Rectal smooth muscle tissue (tissue), 1 donor: Measurements from ENCODE around the gene CECR2.

ENCODE experiments used
- H3K27ac ChIP-seq: one replicate; pipeline ENCODE4 v1.7.0; 2013; ENCODE audit warnings: low read depth, low read length, inconsistent platforms
- H3K27me3 ChIP-seq: one replicate; pipeline ENCODE4 v1.7.0; 2013; ENCODE audit warnings: low read length; ENCODE audit not compliant: control insufficient read depth, insufficient read depth
- H3K36me3 ChIP-seq: one replicate; pipeline ENCODE4 v1.7.0; 2013; ENCODE audit warnings: low read length; ENCODE audit not compliant: control insufficient read depth, insufficient read depth
- H3K4me1 ChIP-seq: one replicate; pipeline ENCODE4 v1.7.0; 2013; ENCODE audit warnings: low read length; ENCODE audit not compliant: control insufficient read depth, insufficient read depth
- H3K4me3 ChIP-seq: one replicate; pipeline ENCODE4 v1.7.0; 2013; ENCODE audit warnings: low read length
- H3K9ac ChIP-seq: one replicate; pipeline ENCODE4 v1.7.0; 2013; ENCODE audit warnings: low read length

CECR2 gene

GRCh38 chr22:17576470-17576869 is 207.2 kb downstream of the CECR2 start:
- peaks cover 3% of the 10 kb centered on the region for H3K4me1 ChIP-seq
- no peak overlapping the region for H3K4me3 ChIP-seq
- H3K9ac ChIP-seq = no peak overlapping the region
- no peaks in the 10 kb centered on the region for H3K27me3 ChIP-seq
- no peak overlapping the region for H3K27ac ChIP-seq
- no peaks in the 10 kb centered on the region for H3K36me3 ChIP-seq

- Histone ChIP-seq H3K4me3 (no peak overlapping the region), H3K27me3 (no peaks in the 10 kb centered on the region), H3K9ac (no peak overlapping the region), H3K4me1 (no peaks in the 10 kb centered on the region), H3K36me3 (no peaks in the 10 kb centered on the region), H3K27ac (no peak overlapping the region)
Measured at GRCh38 chr22:17578136-17578754, 209.0 kb downstream of the CECR2 start.

DNA sequence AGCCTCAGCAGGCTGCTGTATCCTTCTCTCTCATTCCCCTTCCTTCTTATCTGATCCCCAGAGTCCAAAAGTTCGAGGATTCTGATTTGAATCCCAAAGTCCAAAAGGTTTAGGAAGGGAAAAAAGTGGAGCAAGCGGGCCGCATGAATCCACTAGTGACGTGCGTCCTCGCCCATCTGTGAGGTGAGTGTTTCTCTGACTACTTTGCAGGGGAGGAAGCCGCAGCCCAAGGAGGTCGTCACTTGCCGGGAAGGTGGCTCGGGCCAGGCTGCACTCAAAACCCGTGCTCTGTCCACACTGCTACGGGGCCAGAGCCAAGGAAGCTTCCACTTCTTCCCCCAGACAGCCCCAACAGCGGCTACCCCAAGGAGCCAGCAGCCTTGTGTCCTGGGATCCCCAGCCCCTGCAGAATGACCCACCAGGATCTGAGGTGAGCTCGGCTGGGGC is 210.3 kb downstream of the CECR2 start:
- Histone ChIP-seq H3K27me3 (no peaks in the 10 kb centered on the region), H3K27ac (no peak overlapping the region), H3K9ac (no peak overlapping the region), H3K36me3 (no peaks in the 10 kb centered on the region), H3K4me1 (no peaks in the 10 kb centered on the region), H3K4me3 (no peak overlapping the region)

DNA sequence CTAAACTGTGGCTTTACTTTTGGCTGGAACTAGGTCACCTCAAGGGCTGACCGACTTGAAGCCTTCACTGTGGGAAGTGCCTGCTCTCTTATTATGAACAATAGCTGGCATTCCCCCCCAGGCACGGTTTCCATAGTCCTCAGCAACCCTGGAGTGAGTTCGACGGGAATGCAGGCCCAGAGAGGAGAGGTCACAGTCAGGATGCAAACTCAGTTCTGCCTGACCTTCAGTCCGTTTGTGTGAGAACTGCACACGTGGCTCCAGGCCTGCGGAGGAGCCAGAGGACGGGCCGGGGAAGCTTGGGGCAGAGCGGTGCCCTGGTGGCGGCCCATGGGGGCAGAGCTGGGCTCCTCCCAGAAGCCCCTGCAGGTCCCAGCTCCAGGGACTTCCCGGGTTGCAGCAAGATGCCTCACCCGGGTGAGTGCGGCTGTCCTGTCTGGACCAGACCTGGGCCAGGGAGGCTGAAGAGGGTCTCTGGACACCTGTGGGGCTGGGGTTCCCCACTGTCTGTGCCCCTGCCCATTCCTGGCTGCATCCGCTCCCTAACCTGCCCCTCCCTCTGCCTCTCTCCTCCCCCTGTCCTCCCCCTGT is 211.3 kb downstream of the CECR2 start:
- Histone ChIP-seq H3K36me3 (no peaks in the 10 kb centered on the region), H3K4me3 (no peak overlapping the region), H3K27me3 (no peaks in the 10 kb centered on the region), H3K9ac (no peak overlapping the region), H3K27ac (no peak overlapping the region), H3K4me1 (no peaks in the 10 kb centered on the region)

GRCh38 chr22:17581056-17581455 is 211.8 kb downstream of the CECR2 start:
- no peak overlapping the region for H3K9ac ChIP-seq
- H3K27ac ChIP-seq = no peak overlapping the region
- H3K27me3 ChIP-seq = no peaks in the 10 kb centered on the region
- no peaks in the 10 kb centered on the region for H3K36me3 ChIP-seq
- no peaks in the 10 kb centered on the region for H3K4me1 ChIP-seq
- H3K4me3 ChIP-seq = no peak overlapping the region

GRCh38 chr22:17581631-17582030 is 212.4 kb downstream of the CECR2 start:
- H3K36me3 ChIP-seq = no peaks in the 10 kb centered on the region
- no peaks in the 10 kb centered on the region for H3K4me1 ChIP-seq
- no peak overlapping the region for H3K9ac ChIP-seq
- no peak overlapping the region for H3K4me3 ChIP-seq
- no peak overlapping the region for H3K27ac ChIP-seq
- no peaks in the 10 kb centered on the region for H3K27me3 ChIP-seq

DNA sequence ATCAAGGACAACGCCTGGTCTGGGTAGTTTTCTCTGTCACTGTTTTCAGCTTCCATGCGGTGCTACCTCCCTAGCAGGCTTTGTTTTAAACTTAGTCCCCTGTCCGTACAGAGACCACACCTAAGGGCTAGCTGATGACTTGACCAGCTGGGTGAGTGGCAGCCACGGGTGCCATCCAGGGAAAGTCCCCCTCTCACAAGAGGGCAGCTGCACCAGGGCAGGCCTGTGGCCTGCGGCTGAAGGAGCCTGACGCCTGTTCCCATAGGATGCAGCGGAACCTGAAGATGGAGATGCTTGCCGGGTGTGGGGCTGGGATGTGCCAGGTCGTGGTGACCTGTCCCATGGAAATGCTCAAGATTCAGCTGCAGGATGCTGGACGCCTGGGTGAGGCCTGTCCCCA is 213.9 kb downstream of the CECR2 start:
- Histone ChIP-seq H3K4me3 (no peak overlapping the region), H3K9ac (no peak overlapping the region), H3K4me1 (no peaks in the 10 kb centered on the region), H3K36me3 (no peaks in the 10 kb centered on the region), H3K27ac (no peak overlapping the region), H3K27me3 (no peaks in the 10 kb centered on the region)

DNA sequence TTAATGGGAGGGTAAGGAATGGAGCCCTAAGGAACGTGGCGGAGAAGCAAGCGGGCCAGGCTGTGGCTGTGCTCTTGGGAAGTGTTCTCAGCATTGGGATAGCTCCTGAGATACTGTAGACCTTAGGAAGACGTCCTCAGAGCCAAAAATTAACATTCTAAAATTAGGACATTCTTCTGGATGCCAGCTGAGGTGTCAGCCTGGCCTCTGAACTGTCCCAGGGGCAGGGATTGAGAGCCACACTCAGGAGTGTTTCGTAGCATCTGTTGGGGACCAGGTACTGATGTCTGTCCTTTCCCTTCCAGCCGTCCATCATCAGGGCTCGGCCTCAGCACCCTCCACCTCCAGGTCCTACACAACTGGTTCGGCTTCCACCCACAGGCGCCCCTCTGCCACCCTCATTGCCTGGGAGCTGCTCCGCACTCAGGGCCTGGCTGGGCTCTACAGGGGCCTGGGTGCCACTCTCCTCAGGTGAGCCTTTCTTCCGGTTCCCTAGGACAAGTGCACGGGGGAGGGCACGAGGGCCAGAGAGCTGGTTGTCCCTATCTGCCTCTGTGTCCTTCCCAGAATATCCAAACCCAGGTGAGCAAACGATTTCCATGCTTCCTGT is 217.7 kb downstream of the CECR2 start:
- no peaks in the 10 kb centered on the region for H3K4me1 ChIP-seq
- H3K36me3 ChIP-seq = peaks cover 5% of the 10 kb centered on the region
- H3K27me3 ChIP-seq = no peaks in the 10 kb centered on the region
- no peak overlapping the region for H3K27ac ChIP-seq
- no peak overlapping the region for H3K9ac ChIP-seq
- H3K4me3 ChIP-seq = no peak overlapping the region

GRCh38 chr22:17587629-17588028 is 218.4 kb downstream of the CECR2 start:
- Histone ChIP-seq H3K27ac (no peak overlapping the region), H3K36me3 (peaks cover 9% of the 10 kb centered on the region), H3K27me3 (no peaks in the 10 kb centered on the region), H3K9ac (no peak overlapping the region), H3K4me1 (no peaks in the 10 kb centered on the region), H3K4me3 (no peak overlapping the region)

GRCh38 chr22:17588606-17589005 is 219.3 kb downstream of the CECR2 start:
- no peak overlapping the region for H3K27ac ChIP-seq
- H3K36me3 ChIP-seq = peaks cover 15% of the 10 kb centered on the region
- no peak overlapping the region for H3K9ac ChIP-seq
- no peaks in the 10 kb centered on the region for H3K27me3 ChIP-seq
- no peaks in the 10 kb centered on the region for H3K4me1 ChIP-seq
- no peak overlapping the region for H3K4me3 ChIP-seq

- H3K4me1 ChIP-seq = no peaks in the 10 kb centered on the region
- H3K27ac ChIP-seq = no peak overlapping the region
- H3K36me3 ChIP-seq = peaks cover 17% of the 10 kb centered on the region
- no peak overlapping the region for H3K9ac ChIP-seq
- H3K27me3 ChIP-seq = no peaks in the 10 kb centered on the region
- no peak overlapping the region for H3K4me3 ChIP-seq
Measured at GRCh38 chr22:17589810-17590375, 220.6 kb downstream of the CECR2 start.

GRCh38 chr22:17590586-17590985 is 221.3 kb downstream of the CECR2 start:
- Histone ChIP-seq H3K4me3 (no peak overlapping the region), H3K27me3 (no peaks in the 10 kb centered on the region), H3K4me1 (no peaks in the 10 kb centered on the region), H3K27ac (no peak overlapping the region), H3K9ac (no peak overlapping the region), H3K36me3 (peaks cover 17% of the 10 kb centered on the region)
